AG04450 (cell line): ENCODE results near the gene ANAPC13. TPM values are rescaled to one million over a fixed set of nuclear protein-coding genes. Genes with fewer than 3 reads are reported as not detected.

Experiments
- CTCF ChIA-PET: fragments of 300-600, 350-600 bp; formaldehyde crosslinking; extraction: SDS; loops from one replicate; lab custom pipeline; 2022; ENCODE audit warnings: antibody characterized with exemption, inconsistent platforms; lab: Charles Lee
- POLR2A ChIA-PET: fragments of 350-600 bp; formaldehyde crosslinking; extraction: SDS; loops from one replicate; lab custom pipeline; 2021; ENCODE audit warnings: antibody characterized with exemption, inconsistent platforms; lab: Yijun Ruan, JAX
- DNase-seq: peaks from one replicate; pipeline ENCODE4 v3.0.0-alpha.2; 2011; ENCODE audit warnings: low read depth, low spot score
- H3K27ac ChIP-seq: one replicate; pipeline ENCODE4 v1.5.1; 2012; ENCODE audit warnings: low read depth, low read length, control low read depth
- H3K27me3 ChIP-seq: one replicate; pipeline ENCODE4 v1.6.0; 2012; ENCODE audit warnings: low read length; ENCODE audit not compliant: control insufficient read depth, insufficient read depth
- H3K4me3 ChIP-seq: 2 replicates; pipeline ENCODE4 v1.5.1; 2011; ENCODE audit warnings: mild to moderate bottlenecking, low read depth, low read length, control low read depth
- H3K9me3 ChIP-seq: 2 replicates; pipeline ENCODE4 v1.5.1; 2012; ENCODE audit warnings: low read length; ENCODE audit not compliant: control insufficient read depth, insufficient read depth
- polyA plus RNA-seq: library from polyadenylated mRNA; depleted of rRNA; stranded (reverse); fragments of >200 nt; gene quantifications from 2 replicates; pipeline ENCODE4 v1.2.3, GENCODE V29; 2011
- TF ChIP-seq, protein P1 (sequence below): IDR thresholded peaks from 2 replicates; pipeline ENCODE4 v1.5.1; 2011; ENCODE audit warnings: low read depth, low read length, control low read depth, inconsistent platforms

ANAPC13 gene
- polyA plus RNA-seq, 1 experiment: 176 TPM

DNA sequence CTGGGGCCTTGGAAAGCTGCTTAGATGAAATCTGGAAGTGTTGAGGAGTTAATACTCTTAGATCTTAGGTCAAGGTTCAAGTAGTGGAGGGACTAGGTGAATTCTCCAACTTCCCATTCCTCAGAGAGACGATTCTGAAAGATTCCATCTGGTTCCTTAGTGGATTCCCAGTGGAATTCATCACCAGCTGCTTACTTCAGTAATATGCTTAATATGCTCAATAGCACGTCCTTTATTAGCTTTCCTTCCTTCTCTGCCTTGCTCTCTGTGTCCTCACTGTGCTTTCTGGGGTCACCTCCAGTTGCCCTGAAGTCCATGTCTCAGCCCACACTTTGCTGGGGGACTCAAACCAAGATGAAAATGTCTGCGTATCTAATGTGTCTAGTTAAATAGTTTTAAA lies 31.1 kb upstream of the ANAPC13 start:
- CTCF ChIA-PET: no interaction called here
- Histone ChIP-seq H3K4me3 (no peak overlapping the region), H3K9me3 (no peaks in the 10 kb centered on the region), H3K27ac (peak overlapping the region; percentile 55), H3K27me3 (no peaks in the 10 kb centered on the region)
- POLR2A ChIA-PET: no interaction called here
- no peak for DNase-seq
- TF ChIP-seq, protein P1, sequence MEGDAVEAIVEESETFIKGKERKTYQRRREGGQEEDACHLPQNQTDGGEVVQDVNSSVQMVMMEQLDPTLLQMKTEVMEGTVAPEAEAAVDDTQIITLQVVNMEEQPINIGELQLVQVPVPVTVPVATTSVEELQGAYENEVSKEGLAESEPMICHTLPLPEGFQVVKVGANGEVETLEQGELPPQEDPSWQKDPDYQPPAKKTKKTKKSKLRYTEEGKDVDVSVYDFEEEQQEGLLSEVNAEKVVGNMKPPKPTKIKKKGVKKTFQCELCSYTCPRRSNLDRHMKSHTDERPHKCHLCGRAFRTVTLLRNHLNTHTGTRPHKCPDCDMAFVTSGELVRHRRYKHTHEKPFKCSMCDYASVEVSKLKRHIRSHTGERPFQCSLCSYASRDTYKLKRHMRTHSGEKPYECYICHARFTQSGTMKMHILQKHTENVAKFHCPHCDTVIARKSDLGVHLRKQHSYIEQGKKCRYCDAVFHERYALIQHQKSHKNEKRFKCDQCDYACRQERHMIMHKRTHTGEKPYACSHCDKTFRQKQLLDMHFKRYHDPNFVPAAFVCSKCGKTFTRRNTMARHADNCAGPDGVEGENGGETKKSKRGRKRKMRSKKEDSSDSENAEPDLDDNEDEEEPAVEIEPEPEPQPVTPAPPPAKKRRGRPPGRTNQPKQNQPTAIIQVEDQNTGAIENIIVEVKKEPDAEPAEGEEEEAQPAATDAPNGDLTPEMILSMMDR: no peak

- H3K4me3 ChIP-seq: no peak overlapping the region
- no peaks in the 10 kb centered on the region for H3K9me3 ChIP-seq
- ChIA-PET POLR2A (no interaction called here), CTCF (no interaction called here)
- no peaks in the 10 kb centered on the region for H3K27me3 ChIP-seq
- H3K27ac ChIP-seq: no peak overlapping the region
- TF ChIP-seq, protein P1: no peak
- DNase-seq: no peak
These were observed 25.7 kb upstream of the ANAPC13 start for GRCh38 chr3:134511500-134511899.

DNA sequence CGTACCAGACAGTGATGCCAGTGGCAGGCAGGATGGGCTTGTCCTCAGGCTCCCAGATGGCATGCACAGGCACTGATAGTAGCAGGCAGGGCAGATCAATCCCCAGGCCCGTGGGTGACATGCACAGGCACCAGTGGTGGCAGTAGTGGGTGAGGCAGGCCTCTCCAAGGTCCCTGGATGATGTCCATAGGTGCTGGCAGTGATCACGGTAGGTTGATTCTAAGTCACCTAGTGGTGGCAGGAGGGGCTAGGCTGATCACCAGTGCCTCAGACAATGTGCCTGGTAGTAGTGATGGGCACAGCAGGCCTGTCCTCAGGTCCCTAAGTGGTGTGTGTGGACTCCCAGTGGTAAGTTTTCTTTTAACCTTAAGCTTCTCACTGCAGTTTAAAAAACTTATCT lies 19.7 kb upstream of the ANAPC13 start:
- ChIA-PET POLR2A (no interaction called here), CTCF (interaction anchor here (0.6 to 1.8 kb wide), 2 partner anchors 11 to 13 kb away, joined by 3 to 6 read pairs; no protein-coding TSS in a partner anchor)
- no peak overlapping the region for H3K4me3 ChIP-seq
- H3K27me3 ChIP-seq: no peaks in the 10 kb centered on the region
- no peak overlapping the region for H3K27ac ChIP-seq
- TF ChIP-seq, protein P1: no peak
- no peak for DNase-seq
- H3K9me3 ChIP-seq: no peaks in the 10 kb centered on the region

DNA sequence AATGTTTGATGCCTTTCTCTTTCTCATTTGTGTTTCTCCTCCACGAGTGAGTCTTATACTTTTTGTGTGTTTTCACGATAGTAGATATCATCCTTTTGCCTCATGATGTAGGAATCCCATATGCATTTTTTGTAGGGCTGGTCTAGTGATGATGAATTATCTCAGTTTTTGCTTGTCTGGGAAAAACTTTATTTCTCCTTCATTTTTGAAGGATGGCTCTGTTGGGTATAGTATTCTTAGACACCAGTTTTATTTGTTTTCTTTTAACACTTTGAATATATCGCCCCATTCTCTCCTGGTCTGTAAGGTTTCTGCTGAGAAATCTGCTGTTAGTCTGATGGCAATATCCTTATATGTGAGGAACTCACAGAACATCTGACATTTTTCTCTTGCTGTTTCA lies 18.3 kb upstream of the ANAPC13 start:
- ChIA-PET POLR2A (no interaction called here), CTCF (interaction anchor here (1.6 kb wide), 1 partner anchor 195 kb away, joined by 3 read pairs; no protein-coding TSS in a partner anchor)
- no peak for DNase-seq
- Histone ChIP-seq H3K27me3 (no peaks in the 10 kb centered on the region), H3K4me3 (no peak overlapping the region), H3K9me3 (no peaks in the 10 kb centered on the region), H3K27ac (no peak overlapping the region)
- TF ChIP-seq, protein P1: no peak

- ChIA-PET CTCF (interaction anchor here (1.6 kb wide), 1 partner anchor 194 kb away, joined by 3 read pairs; no protein-coding TSS in a partner anchor), POLR2A (interaction anchor here (1.1 kb wide), 1 partner anchor 17 kb away, joined by 7 read pairs; the partner anchor contains the start of genes ANAPC13 and CEP63)
- H3K9me3 ChIP-seq: no peaks in the 10 kb centered on the region
- no peak overlapping the region for H3K27ac ChIP-seq
- H3K27me3 ChIP-seq: no peaks in the 10 kb centered on the region
- no peak for DNase-seq
- no peak overlapping the region for H3K4me3 ChIP-seq
- TF ChIP-seq, protein P1: no peak
These were observed 17.5 kb upstream of the ANAPC13 start for GRCh38 chr3:134503266-134503665.
